Fibroblast of pulmonary artery (primary cell): ENCODE measurements around the gene NRSN2.
A peak's percentile ranks its signal among the peaks of the same experiment; 100 is the strongest.

ENCODE experiments used
- DNase-seq: peaks from one replicate; pipeline ENCODE4 v3.0.0-alpha.2; 2010; ENCODE audit warnings: low read depth
- H3K4me3 ChIP-seq: replicated peaks from 2 replicates; pipeline ENCODE4 v1.5.1; 2011; ENCODE audit warnings: low read depth, mild to moderate bottlenecking, control low read depth, low read length, moderate library complexity
- TF ChIP-seq, protein P1 (sequence below): IDR thresholded peaks from 2 replicates; pipeline ENCODE4 v1.5.1; 2011; ENCODE audit warnings: mild to moderate bottlenecking, control low read depth, low read length, inconsistent platforms; ENCODE audit errors: missing control alignments

NRSN2 gene

DNA sequence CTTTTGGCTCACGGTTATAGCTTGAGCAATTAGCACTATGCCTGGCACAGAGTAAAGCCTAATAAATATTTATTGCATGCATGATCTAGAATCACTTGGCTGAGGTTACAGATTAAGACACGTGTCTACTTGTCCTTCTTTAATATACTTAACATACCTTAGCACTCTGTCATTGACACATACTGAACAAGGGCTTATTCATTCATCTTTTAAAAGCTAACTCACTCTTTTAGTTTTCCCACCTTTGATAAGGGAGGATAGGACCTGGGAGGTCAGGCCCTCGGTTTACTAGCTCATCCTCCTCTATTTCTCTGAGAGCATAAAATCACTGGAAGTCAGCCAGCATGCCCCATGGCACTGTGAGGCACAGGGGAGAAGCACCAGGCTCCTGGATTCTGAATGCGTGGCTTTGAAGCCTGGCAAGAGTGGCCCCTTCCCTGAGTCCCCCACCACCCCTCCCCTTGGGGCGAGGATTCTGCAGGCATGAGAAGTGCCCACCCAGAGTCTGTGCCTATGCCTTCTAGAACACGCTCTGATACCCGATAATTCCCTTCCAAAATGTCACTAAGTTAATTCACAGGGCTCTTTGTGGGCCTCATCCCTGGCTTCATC lies 38.4 kb upstream of the NRSN2 start:
- no peak for DNase-seq
- TF ChIP-seq, protein P1, sequence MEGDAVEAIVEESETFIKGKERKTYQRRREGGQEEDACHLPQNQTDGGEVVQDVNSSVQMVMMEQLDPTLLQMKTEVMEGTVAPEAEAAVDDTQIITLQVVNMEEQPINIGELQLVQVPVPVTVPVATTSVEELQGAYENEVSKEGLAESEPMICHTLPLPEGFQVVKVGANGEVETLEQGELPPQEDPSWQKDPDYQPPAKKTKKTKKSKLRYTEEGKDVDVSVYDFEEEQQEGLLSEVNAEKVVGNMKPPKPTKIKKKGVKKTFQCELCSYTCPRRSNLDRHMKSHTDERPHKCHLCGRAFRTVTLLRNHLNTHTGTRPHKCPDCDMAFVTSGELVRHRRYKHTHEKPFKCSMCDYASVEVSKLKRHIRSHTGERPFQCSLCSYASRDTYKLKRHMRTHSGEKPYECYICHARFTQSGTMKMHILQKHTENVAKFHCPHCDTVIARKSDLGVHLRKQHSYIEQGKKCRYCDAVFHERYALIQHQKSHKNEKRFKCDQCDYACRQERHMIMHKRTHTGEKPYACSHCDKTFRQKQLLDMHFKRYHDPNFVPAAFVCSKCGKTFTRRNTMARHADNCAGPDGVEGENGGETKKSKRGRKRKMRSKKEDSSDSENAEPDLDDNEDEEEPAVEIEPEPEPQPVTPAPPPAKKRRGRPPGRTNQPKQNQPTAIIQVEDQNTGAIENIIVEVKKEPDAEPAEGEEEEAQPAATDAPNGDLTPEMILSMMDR: no peak
- no peak overlapping the region for H3K4me3 ChIP-seq

DNA sequence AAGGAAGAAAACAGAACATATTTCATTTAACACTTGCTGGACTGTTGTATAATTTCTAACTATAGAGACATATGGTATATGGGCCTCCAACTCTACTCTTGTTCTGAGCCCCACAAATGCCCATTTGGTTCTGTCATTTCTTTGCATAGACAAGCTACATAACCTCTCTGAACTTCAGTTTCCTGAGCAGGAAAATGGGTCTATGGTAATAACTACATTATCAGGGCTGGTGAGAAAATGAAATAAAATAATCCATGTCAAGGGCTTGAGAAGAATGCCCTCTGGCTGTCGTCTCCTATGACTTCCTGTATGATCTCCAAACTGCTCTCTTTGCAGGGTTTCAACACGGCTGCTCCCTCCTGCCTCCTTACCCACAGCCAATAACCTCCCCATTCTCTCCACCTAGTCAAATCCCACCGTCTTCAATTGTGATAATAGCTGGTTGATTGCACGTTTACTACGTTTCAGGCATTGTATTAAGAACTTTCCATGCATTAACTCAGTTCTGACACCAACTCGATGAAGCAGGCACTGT lies 37.5 kb upstream of the NRSN2 start:
- TF ChIP-seq, protein P1: no peak
- peak overlapping the region; percentile 58 for H3K4me3 ChIP-seq
- peak; percentile 53 for DNase-seq

DNA sequence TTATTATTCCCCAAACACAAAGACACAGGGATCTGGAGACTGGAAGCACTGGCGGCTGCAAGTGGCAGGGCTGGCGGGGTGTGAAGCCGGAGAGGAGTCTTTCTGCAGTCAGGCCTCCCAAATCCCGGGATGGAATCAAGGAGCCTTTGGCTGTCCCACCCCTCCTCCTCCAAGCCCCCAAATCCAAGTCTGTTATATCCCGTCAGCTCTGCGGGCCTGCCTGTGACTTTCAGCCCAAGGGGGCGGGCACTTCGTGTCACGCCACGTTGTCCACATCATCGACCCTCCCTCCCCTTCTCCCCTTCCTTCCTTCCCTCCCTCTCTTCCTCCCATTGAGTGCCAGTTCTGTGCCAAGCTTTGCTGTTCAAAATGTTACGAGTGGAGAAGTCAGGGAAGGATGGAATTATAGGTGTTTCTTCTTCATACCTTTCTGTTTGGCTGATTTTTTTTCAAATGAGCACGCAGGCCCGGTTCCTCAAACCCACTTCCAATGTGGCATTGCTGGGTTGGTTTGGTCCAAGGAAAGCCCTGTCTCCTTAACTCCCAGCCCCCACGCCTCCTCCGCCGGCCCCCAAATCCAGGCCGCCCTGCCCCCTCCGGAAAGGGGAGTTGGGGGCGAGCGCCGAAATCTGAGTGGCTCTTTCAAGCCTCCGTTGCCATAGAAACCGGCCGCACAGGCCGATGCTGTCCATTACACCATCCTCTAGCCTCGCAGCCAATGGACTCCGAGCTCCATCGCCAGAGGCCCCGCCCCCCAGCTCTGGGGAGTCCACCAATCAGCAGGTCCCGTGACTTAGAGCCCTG lies 36.9 kb upstream of the NRSN2 start:
- peak; percentile 99 for DNase-seq
- peak overlapping the region; percentile 58 for H3K4me3 ChIP-seq
- TF ChIP-seq, protein P1: no peak

DNA sequence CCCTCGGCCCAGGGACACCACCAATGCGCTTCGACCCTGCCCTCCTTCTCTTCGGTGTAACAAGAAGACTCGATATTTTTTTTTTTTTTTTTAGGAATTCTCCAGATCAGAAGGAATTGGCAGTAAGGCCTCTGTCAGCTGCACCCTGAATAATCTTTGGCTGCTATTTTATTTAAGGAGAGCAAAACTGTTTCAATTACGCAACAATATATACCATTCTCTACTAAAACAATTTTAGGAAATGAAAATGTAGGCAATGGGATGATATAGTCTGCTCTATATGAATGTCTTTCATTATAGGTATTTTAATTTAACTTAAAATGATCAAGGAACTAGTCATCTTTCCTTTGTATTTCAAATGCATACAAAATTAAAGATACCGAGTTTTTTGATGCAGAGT lies 36.3 kb upstream of the NRSN2 start:
- TF ChIP-seq, protein P1: no peak
- DNase-seq: no peak
- peak overlapping the region; percentile 6 for H3K4me3 ChIP-seq

DNA sequence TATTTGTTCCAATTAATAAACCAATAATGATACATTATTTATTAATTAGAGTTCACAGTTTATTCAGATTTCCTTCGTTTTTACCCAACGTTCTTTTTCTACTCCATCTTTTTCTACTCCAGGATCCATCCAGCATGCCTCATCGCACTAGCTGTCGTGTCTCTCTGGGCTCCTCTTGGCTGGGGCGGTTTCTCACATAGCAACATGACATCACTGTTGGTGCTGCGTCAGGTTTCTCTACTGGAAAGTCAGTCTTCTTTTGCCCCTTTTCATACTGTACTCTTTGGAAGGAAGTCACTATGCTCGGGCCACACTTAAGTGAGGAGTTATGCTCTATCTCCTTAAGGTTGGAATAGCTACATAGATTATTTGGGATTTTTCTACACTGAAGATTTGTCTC lies 35.3 kb upstream of the NRSN2 start:
- no peak for DNase-seq
- no peak overlapping the region for H3K4me3 ChIP-seq
- TF ChIP-seq, protein P1: no peak

DNA sequence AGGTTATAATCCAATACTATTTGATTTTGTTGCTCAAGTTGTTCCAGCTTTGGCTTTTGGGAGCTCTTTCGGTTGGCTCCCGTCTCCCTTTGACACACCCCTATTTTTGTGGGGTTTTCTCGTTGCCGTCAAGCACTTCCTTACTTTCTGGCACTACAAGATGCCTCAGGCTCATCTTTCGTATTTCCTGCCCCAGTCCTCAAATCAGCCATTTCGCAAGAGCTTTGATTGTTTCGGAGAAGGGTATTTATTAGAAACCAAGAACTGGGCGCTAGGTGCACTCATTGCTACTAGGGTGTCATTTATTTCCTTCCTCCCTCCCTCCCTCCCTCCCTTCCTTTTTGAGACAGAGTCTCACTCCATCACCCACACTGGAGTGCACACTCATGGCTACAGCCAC lies 34.8 kb upstream of the NRSN2 start:
- no peak overlapping the region for H3K4me3 ChIP-seq
- TF ChIP-seq, protein P1: no peak
- DNase-seq: no peak
